Vagina (tissue), 2 donors: ENCODE results near the gene WWOX. TPM values are rescaled to one million over a fixed set of nuclear protein-coding genes. Genes with fewer than 3 reads are reported as not detected.

Experiments
- DNase-seq, 2 donors: peaks; one replicate each; pipeline ENCODE4 v3.0.0-alpha.2; 2017; ENCODE audit errors: extremely low spot score in 2 of 2
- H3K27ac ChIP-seq: fragments of 200-600 bp; sonication (generic); one replicate; pipeline ENCODE4 v1.5.1; 2019
- H3K27me3 ChIP-seq: fragments of 200-600 bp; sonication (generic); one replicate; pipeline ENCODE4 v1.5.1; 2019
- H3K36me3 ChIP-seq, 2 donors: fragments of 200-600 bp; sonication (generic); one replicate each; pipeline ENCODE4 v1.5.1; 2017 to 2019
- H3K4me1 ChIP-seq: fragments of 200-600 bp; sonication (generic); one replicate; pipeline ENCODE4 v1.5.1; 2019
- H3K4me3 ChIP-seq, 2 donors: fragments of 200-600 bp; sonication (generic); 1 replicate in 1 of 2; 2 replicates in 1 of 2; pipeline ENCODE4 v1.5.1; 2016 to 2019
- H3K9me3 ChIP-seq: fragments of 200-600 bp; sonication (generic); one replicate; pipeline ENCODE4 v1.5.1; 2019
- POLR2A ChIP-seq, 2 donors: fragments of 450-650 bp; IDR thresholded peaks; one replicate each; pipeline ENCODE4 v1.6.1; 2017; ENCODE audit warnings: antibody characterized with exemption in 2 of 2, mild to moderate bottlenecking in 2 of 2, moderate library complexity in 2 of 2
- POLR2AphosphoS5 ChIP-seq, 2 donors: sonication (generic); formaldehyde crosslinking; IDR thresholded peaks; one replicate each; pipeline ENCODE4 v1.9.0; 2017; ENCODE audit warnings: antibody characterized with exemption in 2 of 2, mild to moderate bottlenecking in 2 of 2, low read depth in 1 of 2; ENCODE audit not compliant: insufficient read depth in 1 of 2
- intact Hi-C: fragments of 100-400 bp; cut with DNase I; formaldehyde crosslinking; loops from one replicate; pipeline ENCODE4 v1.15.1; 2023
- total RNA-seq: library from RNA; depleted of rRNA; stranded (reverse); fragments of >200 nt; gene quantifications from one replicate; pipeline ENCODE4 v1.2.3, GENCODE V29; 2016
- TF ChIP-seq, protein P1 (sequence below), 3 experiments: fragments of 450-650 bp in 2 of 3; fragments of 200-600 bp in 1 of 3; sonication (generic) in 1 of 3; IDR thresholded peaks; one replicate each; pipeline ENCODE4 v1.5.1; 2017 to 2019; ENCODE audit warnings: antibody characterized with exemption in 3 of 3, mild to moderate bottlenecking in 2 of 3, moderate library complexity in 2 of 3

WWOX gene
- total RNA-seq, 1 donor from 2014 or later, result 33.1 TPM

GRCh38 chr16:78211020-78211599, 111.7 kb downstream of the WWOX start:
- no peaks in the 10 kb centered on the region for H3K4me1 ChIP-seq
- H3K27ac ChIP-seq, result no peak overlapping the region
- no peak for DNase-seq
- no peaks in the 10 kb centered on the region for H3K9me3 ChIP-seq
- intact Hi-C loops, result no loop called here
- H3K27me3 ChIP-seq, result no peaks in the 10 kb centered on the region
- H3K36me3 ChIP-seq, result no peaks in the 10 kb centered on the region
- TF ChIP-seq POLR2A (IDR thresholded peaks at IDR 0.05), result no peak
- TF ChIP-seq, protein P1, sequence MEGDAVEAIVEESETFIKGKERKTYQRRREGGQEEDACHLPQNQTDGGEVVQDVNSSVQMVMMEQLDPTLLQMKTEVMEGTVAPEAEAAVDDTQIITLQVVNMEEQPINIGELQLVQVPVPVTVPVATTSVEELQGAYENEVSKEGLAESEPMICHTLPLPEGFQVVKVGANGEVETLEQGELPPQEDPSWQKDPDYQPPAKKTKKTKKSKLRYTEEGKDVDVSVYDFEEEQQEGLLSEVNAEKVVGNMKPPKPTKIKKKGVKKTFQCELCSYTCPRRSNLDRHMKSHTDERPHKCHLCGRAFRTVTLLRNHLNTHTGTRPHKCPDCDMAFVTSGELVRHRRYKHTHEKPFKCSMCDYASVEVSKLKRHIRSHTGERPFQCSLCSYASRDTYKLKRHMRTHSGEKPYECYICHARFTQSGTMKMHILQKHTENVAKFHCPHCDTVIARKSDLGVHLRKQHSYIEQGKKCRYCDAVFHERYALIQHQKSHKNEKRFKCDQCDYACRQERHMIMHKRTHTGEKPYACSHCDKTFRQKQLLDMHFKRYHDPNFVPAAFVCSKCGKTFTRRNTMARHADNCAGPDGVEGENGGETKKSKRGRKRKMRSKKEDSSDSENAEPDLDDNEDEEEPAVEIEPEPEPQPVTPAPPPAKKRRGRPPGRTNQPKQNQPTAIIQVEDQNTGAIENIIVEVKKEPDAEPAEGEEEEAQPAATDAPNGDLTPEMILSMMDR (IDR thresholded peaks at IDR 0.05), result no peak
- TF ChIP-seq POLR2AphosphoS5 (IDR thresholded peaks at IDR 0.05; ENCODE audit: insufficient read depth in 1 of 2, low read depth in 1 of 2), result no peak
- no peak overlapping the region for H3K4me3 ChIP-seq

GRCh38 chr16:78211946-78212345, 112.5 kb downstream of the WWOX start:
- no peak overlapping the region for H3K4me3 ChIP-seq
- H3K36me3 ChIP-seq, result no peaks in the 10 kb centered on the region
- intact Hi-C loops, result no loop called here
- H3K9me3 ChIP-seq, result no peaks in the 10 kb centered on the region
- DNase-seq, result no peak
- no peaks in the 10 kb centered on the region for H3K27me3 ChIP-seq
- no peaks in the 10 kb centered on the region for H3K4me1 ChIP-seq
- no peak overlapping the region for H3K27ac ChIP-seq
- TF ChIP-seq POLR2A (IDR thresholded peaks at IDR 0.05), result no peak
- peak in 1 of 2 donors; percentile 33 for TF ChIP-seq POLR2AphosphoS5 (IDR thresholded peaks at IDR 0.05; ENCODE audit: insufficient read depth in 1 of 2, low read depth in 1 of 2)

GRCh38 chr16:78212674-78213073, 113.2 kb downstream of the WWOX start:
- H3K36me3 ChIP-seq, result no peaks in the 10 kb centered on the region
- H3K4me3 ChIP-seq, result no peak overlapping the region
- intact Hi-C loops, result no loop called here
- TF ChIP-seq POLR2AphosphoS5 (IDR thresholded peaks at IDR 0.05; ENCODE audit: insufficient read depth in 1 of 2, low read depth in 1 of 2), result no peak
- TF ChIP-seq POLR2A (IDR thresholded peaks at IDR 0.05), result no peak
- TF ChIP-seq, protein P1 (IDR thresholded peaks at IDR 0.05), result no peak
- DNase-seq, result no peak
- no peaks in the 10 kb centered on the region for H3K4me1 ChIP-seq
- H3K27ac ChIP-seq, result no peak overlapping the region
- H3K27me3 ChIP-seq, result no peaks in the 10 kb centered on the region
- H3K9me3 ChIP-seq, result no peaks in the 10 kb centered on the region

- H3K4me1 ChIP-seq, result no peaks in the 10 kb centered on the region
- H3K9me3 ChIP-seq, result no peaks in the 10 kb centered on the region
- no peak for DNase-seq
- H3K36me3 ChIP-seq, result no peaks in the 10 kb centered on the region
- H3K27ac ChIP-seq, result no peak overlapping the region
- no peak for TF ChIP-seq POLR2AphosphoS5 (IDR thresholded peaks at IDR 0.05; ENCODE audit: insufficient read depth in 1 of 2, low read depth in 1 of 2)
- TF ChIP-seq, protein P1 (IDR thresholded peaks at IDR 0.05), result no peak
- TF ChIP-seq POLR2A (IDR thresholded peaks at IDR 0.05), result no peak
- no peaks in the 10 kb centered on the region for H3K27me3 ChIP-seq
- intact Hi-C loops, result no loop called here
- no peak overlapping the region for H3K4me3 ChIP-seq
Measured at GRCh38 chr16:78213751-78214150, 114.3 kb downstream of the WWOX start.

DNA sequence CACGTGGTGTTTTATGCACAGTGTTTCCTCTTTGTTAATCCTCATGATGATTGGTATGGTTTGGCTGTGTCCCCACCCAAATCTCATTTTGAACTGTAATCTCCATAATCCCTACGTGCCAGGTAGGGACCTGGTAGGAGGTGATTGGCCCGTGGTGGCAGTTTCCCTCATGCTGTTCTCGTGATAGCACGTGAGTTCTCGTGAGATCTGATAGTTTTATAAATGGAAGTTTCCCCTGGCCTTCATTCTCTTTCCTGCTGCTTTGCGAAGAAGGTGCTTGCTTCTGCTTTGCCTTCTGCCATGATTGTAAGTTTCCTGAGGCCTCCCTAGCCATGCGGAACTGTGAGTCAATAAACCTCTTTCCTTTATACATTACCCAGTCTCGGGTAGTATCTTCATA, 115.8 kb downstream of the WWOX start:
- no peaks in the 10 kb centered on the region for H3K9me3 ChIP-seq
- no peak for DNase-seq
- H3K27ac ChIP-seq, result no peak overlapping the region
- H3K36me3 ChIP-seq, result no peaks in the 10 kb centered on the region
- no peaks in the 10 kb centered on the region for H3K4me1 ChIP-seq
- no peak overlapping the region for H3K4me3 ChIP-seq
- intact Hi-C loops, result no loop called here
- TF ChIP-seq POLR2AphosphoS5 (IDR thresholded peaks at IDR 0.05; ENCODE audit: insufficient read depth in 1 of 2, low read depth in 1 of 2) (no peak), POLR2A (IDR thresholded peaks at IDR 0.05) (no peak)
- TF ChIP-seq, protein P1 (IDR thresholded peaks at IDR 0.05), result no peak
- no peaks in the 10 kb centered on the region for H3K27me3 ChIP-seq
